ENCODE measurements around the gene PALM. TPM values are rescaled to one million over a fixed set of nuclear protein-coding genes. Genes with fewer than 3 reads are reported as not detected.

The PALM gene
- polyA plus RNA-seq, 2 of the 4 experiments (the other 2 are of a cell fraction): 3.0 to 15.7 TPM

- no peak overlapping the region for H3K4me3 ChIP-seq
- 89% methylated on average over 1 of the region's 8 CpGs for WGBS (ENCODE audit: missing lambda C conversion rate)
- DNase-seq (ENCODE audit: low read depth in 1 of 2, low spot score in 1 of 2): peak in 1 of 2 experiments; percentile 52
- TF ChIP-seq POLR2AphosphoS2 (conservative IDR thresholded peaks at IDR 0.05; ENCODE audit: low read length) (no peak), EP300 (IDR thresholded peaks at IDR 0.05) (0 out of 5 replicates have a peak, but pooled peaks of 1 of the 2 experiments have one; percentile 9)
- peak overlapping the region; percentile 63 to 93 for H3K27ac ChIP-seq
- FAIRE-seq: no peak
- H3K4me1 ChIP-seq: peaks cover 36% of the 10 kb centered on the region
- POLR2A ChIA-PET: no interaction called here
- CTCF ChIA-PET: interaction anchor here (0.6 to 0.8 kb wide), 2 partner anchors 18 to 21 kb away, joined by 3 read pairs; no protein-coding TSS in a partner anchor
- H3K4me2 ChIP-seq: peak overlapping the region; percentile 53
- no peaks in the 10 kb centered on the region for H3K9me3 ChIP-seq
- peak; percentile 44 to 45; a peak in 5 of 6 replicates for ATAC-seq
These were observed 83.0 kb downstream of the PALM start for GRCh38 chr19:791567-792305.

DNA sequence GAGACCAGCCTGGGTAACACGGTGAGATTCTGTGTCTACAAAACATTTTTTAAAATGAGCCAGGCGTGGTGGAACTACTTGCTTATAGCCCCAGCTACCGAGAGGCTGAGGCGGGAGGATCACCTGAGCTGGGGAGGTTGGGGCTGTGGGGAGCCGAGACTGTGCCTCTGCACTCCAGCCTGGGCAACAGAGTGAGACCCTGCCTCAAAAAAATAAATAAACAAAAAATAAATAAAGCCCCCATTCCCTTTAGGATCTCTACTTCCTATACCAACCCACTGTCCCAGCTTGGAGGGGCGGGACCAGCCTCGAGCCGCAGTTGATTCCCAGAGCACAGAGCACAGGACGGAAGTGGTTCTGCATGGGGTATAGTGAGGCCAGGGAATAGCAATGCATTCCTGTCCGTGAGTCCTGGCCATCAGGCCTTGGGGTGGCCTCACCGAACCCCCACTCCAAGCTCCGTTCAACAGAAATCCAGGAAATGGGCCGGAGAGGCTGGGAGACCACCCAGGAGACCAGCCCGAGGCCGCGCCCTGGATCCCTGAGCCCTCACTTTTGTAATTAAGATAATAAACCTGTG, 83.7 kb downstream of the PALM start:
- no peak overlapping the region for H3K4me3 ChIP-seq
- H3K4me2 ChIP-seq: peak overlapping the region; percentile 53
- TF ChIP-seq BHLHE40 (IDR thresholded peaks at IDR 0.05; ENCODE audit: low read depth, low read length) (no peak), CEBPB (IDR thresholded peaks at IDR 0.05) (no peak)
- DNase-seq (ENCODE audit: low read depth in 1 of 2, low spot score in 1 of 2) (no peak), ATAC-seq (no peak), FAIRE-seq (no peak)
- ChIA-PET POLR2A (no interaction called here), CTCF (no interaction called here)
- WGBS (ENCODE audit: missing lambda C conversion rate): 65% methylated on average over 16 of the region's 16 CpGs
- no peaks in the 10 kb centered on the region for H3K9me3 ChIP-seq
- peaks cover 36% of the 10 kb centered on the region for H3K4me1 ChIP-seq
- peak overlapping the region; percentile 63 to 93 for H3K27ac ChIP-seq

- DNase-seq (ENCODE audit: low read depth in 1 of 2, low spot score in 1 of 2) (no peak), FAIRE-seq (no peak), ATAC-seq (no peak)
- peak overlapping the region in 1 of 2 experiments; percentile 37; a peak in 3 of 6 replicates for H3K27ac ChIP-seq
- H3K4me1 ChIP-seq: peaks cover 34% of the 10 kb centered on the region
- TF ChIP-seq ZC3H11A (IDR thresholded peaks at IDR 0.05) (no peak), TP53 (CRISPR knock-in tag; IDR thresholded peaks at IDR 0.05) (no peak), HMGXB4 (CRISPR knock-in tag; IDR thresholded peaks at IDR 0.05; ENCODE audit: borderline replicate concordance) (no peak), FOXS1 (CRISPR knock-in tag; IDR thresholded peaks at IDR 0.05) (no peak), HOXA7 (CRISPR knock-in tag; IDR thresholded peaks at IDR 0.05) (no peak), FOSB (CRISPR knock-in tag; IDR thresholded peaks at IDR 0.05) (no peak), ATOH8 (CRISPR knock-in tag; IDR thresholded peaks at IDR 0.05; ENCODE audit: low read depth) (no peak), ZNF302 (CRISPR knock-in tag; IDR thresholded peaks at IDR 0.05) (no peak)
- TF ChIP-seq, protein P1, sequence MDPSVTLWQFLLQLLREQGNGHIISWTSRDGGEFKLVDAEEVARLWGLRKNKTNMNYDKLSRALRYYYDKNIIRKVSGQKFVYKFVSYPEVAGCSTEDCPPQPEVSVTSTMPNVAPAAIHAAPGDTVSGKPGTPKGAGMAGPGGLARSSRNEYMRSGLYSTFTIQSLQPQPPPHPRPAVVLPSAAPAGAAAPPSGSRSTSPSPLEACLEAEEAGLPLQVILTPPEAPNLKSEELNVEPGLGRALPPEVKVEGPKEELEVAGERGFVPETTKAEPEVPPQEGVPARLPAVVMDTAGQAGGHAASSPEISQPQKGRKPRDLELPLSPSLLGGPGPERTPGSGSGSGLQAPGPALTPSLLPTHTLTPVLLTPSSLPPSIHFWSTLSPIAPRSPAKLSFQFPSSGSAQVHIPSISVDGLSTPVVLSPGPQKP (IDR thresholded peaks at IDR 0.05; ENCODE audit: low read depth, low read length): no peak
- TF ChIP-seq, protein P2, sequence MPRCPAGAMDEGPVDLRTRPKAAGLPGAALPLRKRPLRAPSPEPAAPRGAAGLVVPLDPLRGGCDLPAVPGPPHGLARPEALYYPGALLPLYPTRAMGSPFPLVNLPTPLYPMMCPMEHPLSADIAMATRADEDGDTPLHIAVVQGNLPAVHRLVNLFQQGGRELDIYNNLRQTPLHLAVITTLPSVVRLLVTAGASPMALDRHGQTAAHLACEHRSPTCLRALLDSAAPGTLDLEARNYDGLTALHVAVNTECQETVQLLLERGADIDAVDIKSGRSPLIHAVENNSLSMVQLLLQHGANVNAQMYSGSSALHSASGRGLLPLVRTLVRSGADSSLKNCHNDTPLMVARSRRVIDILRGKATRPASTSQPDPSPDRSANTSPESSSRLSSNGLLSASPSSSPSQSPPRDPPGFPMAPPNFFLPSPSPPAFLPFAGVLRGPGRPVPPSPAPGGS (IDR thresholded peaks at IDR 0.05): no peak
- no peak overlapping the region for H3K4me2 ChIP-seq
- ChIA-PET POLR2A (no interaction called here), CTCF (no interaction called here)
- no peak overlapping the region for H3K4me3 ChIP-seq
- H3K9me3 ChIP-seq: no peaks in the 10 kb centered on the region
- 94% methylated on average over 12 of the region's 12 CpGs for WGBS (ENCODE audit: missing lambda C conversion rate)
These were observed 85.1 kb downstream of the PALM start for GRCh38 chr19:793806-794205.

Measured in A549 (cell line).